ENCODE results near the gene IRF2. TPM values are rescaled to one million over a fixed set of nuclear protein-coding genes. Genes with fewer than 3 reads are reported as not detected.

The IRF2 gene
- polyA plus RNA-seq, 2 of the 4 experiments (the other 2 are of a cell fraction) = 11.0 to 23.5 TPM

- FAIRE-seq = no peak
- Histone ChIP-seq H3K4me1 (peaks cover 13% of the 10 kb centered on the region; the same call in 2 of the 3 replicates), H3K4me3 (no peak overlapping the region), H3K4me2 (no peak overlapping the region), H3K9me3 (no peaks in the 10 kb centered on the region), H3K27ac (no peak overlapping the region)
- TF ChIP-seq RARB (CRISPR knock-in tag; IDR thresholded peaks at IDR 0.05) (no peak), MAFK (IDR thresholded peaks at IDR 0.05; ENCODE audit: partially characterized antibody) (no peak), MAX (IDR thresholded peaks at IDR 0.05) (no peak), SREBF2 (IDR thresholded peaks at IDR 0.05) (no peak)
- no peak for DNase-seq (ENCODE audit: low read depth in 1 of 2, low spot score in 1 of 2)
- ChIA-PET CTCF (no interaction called here), POLR2A (no interaction called here)
- ATAC-seq = no peak
Observed at GRCh38 chr4:184404047-184404446, 70.3 kb downstream of the IRF2 start.

GRCh38 chr4:184403384-184403781, 71.0 kb downstream of the IRF2 start:
- peaks cover 13% of the 10 kb centered on the region; the same call in 2 of the 3 replicates for H3K4me1 ChIP-seq
- no peaks in the 10 kb centered on the region for H3K9me3 ChIP-seq
- no peak overlapping the region for H3K4me3 ChIP-seq
- no peak for FAIRE-seq
- TF ChIP-seq RNF2 (IDR thresholded peaks at IDR 0.05; ENCODE audit: borderline replicate concordance, low read depth) (no peak), E2F6 (IDR thresholded peaks at IDR 0.05; ENCODE audit: borderline replicate concordance, low read depth) (no peak), BCL3 (IDR thresholded peaks at IDR 0.05) (no peak)
- ATAC-seq = no peak
- 35% methylated on average over 1 of the region's 1 CpG for WGBS (ENCODE audit: missing lambda C conversion rate)
- ChIA-PET CTCF (no interaction called here), POLR2A (no interaction called here)
- no peak overlapping the region for H3K27ac ChIP-seq
- no peak for DNase-seq (ENCODE audit: low read depth in 1 of 2, low spot score in 1 of 2)
- no peak overlapping the region for H3K4me2 ChIP-seq

GRCh38 chr4:184402740-184403383, 71.5 kb downstream of the IRF2 start:
- CTCF ChIA-PET = interaction anchor here (1.3 kb wide), 1 partner anchor 9 kb away, joined by 3 read pairs; no protein-coding TSS in a partner anchor
- DNase-seq (ENCODE audit: low read depth in 1 of 2, low spot score in 1 of 2) (no peak), FAIRE-seq (no peak), ATAC-seq (no peak)
- TF ChIP-seq FOSL2 (IDR thresholded peaks at IDR 0.05) (no peak), FOSL2 (CRISPR knock-in tag; IDR thresholded peaks at IDR 0.05) (no peak), ELK1 (IDR thresholded peaks at IDR 0.05; ENCODE audit: low read depth, low read length) (no peak), SMC3 (IDR thresholded peaks at IDR 0.05) (no peak), MYC (IDR thresholded peaks at IDR 0.05; ENCODE audit: borderline replicate concordance, low read length) (no peak), EHMT2 (IDR thresholded peaks at IDR 0.05; ENCODE audit: low read depth) (no peak), FOXS1 (CRISPR knock-in tag; IDR thresholded peaks at IDR 0.05) (no peak), JUN (IDR thresholded peaks at IDR 0.05) (no peak), EP300 (IDR thresholded peaks at IDR 0.05) (no peak), EHF (CRISPR knock-in tag; IDR thresholded peaks at IDR 0.05) (no peak), KDM1A (IDR thresholded peaks at IDR 0.05; ENCODE audit: low read depth) (no peak), FOSB (CRISPR knock-in tag; IDR thresholded peaks at IDR 0.05) (no peak), BCL3 (IDR thresholded peaks at IDR 0.05) (no peak)
- POLR2A ChIA-PET = no interaction called here
- H3K4me2 ChIP-seq = no peak overlapping the region
- H3K27ac ChIP-seq = no peak overlapping the region
- no peaks in the 10 kb centered on the region for H3K9me3 ChIP-seq
- no peak overlapping the region for H3K4me3 ChIP-seq
- peaks cover 13% of the 10 kb centered on the region; the same call in 2 of the 3 replicates for H3K4me1 ChIP-seq
- WGBS (ENCODE audit: missing lambda C conversion rate) = 85% methylated on average over 14 of the region's 14 CpGs
